ENCODE results near the gene HOXB1. TPM values are rescaled to one million over a fixed set of nuclear protein-coding genes. Genes with fewer than 3 reads are reported as not detected.
A peak's percentile ranks its signal among the peaks of the same experiment; 100 is the strongest.

Gene HOXB1
- total and polyA plus RNA-seq, 2 experiments from 2014 or later, result not detected

DNA sequence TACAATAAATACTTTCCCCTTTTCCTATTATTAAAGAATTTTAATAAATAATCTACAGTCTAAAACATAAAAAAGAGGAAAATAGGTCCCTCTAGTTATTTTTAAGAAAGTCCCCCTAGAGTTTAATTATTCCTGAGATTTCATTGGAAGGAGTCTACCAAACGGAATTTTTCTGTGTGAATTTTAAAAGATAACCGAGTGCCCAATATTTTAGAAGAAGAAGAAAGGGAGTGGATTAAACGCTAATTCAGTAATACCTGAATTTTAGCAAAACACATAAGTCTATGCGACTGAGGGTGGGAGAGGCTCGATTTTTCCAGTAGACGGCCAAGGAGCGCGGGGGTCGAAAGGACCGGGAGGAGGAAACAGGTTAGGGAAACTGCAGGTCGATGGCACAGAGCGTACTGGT lies 11.9 kb upstream of the HOXB1 start:
- Histone ChIP-seq H3K79me2 (replicated peaks; ENCODE audit: insufficient read depth) (no peaks in the 10 kb centered on the region), H3F3A (replicated peaks; ENCODE audit: low read depth) (peaks cover 28% of the 10 kb centered on the region), H2AFZ (peak overlapping the region; percentile 78; the same call in 1 of the 2 replicates), H3K4me1 (ENCODE audit: insufficient read depth) (peaks cover 70% of the 10 kb centered on the region), H3K4me3 (peak overlapping the region; percentile 47), H3K9me2 (ENCODE audit: insufficient read depth) (no peaks in the 10 kb centered on the region), H3K27me3 (ENCODE audit: insufficient read depth) (peaks cover 100% of the 10 kb centered on the region), H3K27ac (ENCODE audit: low read depth) (no peak overlapping the region), H3K36me3 (ENCODE audit: insufficient read depth) (no peaks in the 10 kb centered on the region; the same call in 1 of the 2 replicates), H3K4me2 (peak overlapping the region; percentile 94), H4K20me1 (replicated peaks; ENCODE audit: insufficient read depth) (peaks cover 15% of the 10 kb centered on the region)
- H3K4me3 Mint-ChIP-seq, result peak overlapping the region; percentile 57
- peaks cover 92% of the 10 kb centered on the region for H3K27me3 Mint-ChIP-seq (ENCODE audit: insufficient read depth, low read depth, poor library complexity)
- ATAC-seq (no peak), DNase-seq (ENCODE audit: low spot score) (no peak)
- H3K36me3 Mint-ChIP-seq (ENCODE audit: low read depth), result peaks cover 4% of the 10 kb centered on the region; the same call in 1 of the 3 replicates
- TF ChIP-seq EZH2 (IDR thresholded peaks at IDR 0.05; ENCODE audit: low read depth, unreplicated experiment) (peak; percentile 99), JUNB (IDR thresholded peaks at IDR 0.05; ENCODE audit: unreplicated experiment) (no peak)
- peaks cover 3% of the 10 kb centered on the region; the same call in 2 of the 3 replicates for H3K9me3 Mint-ChIP-seq
- no peak overlapping the region for H3K27ac Mint-ChIP-seq
- peaks cover 58% of the 10 kb centered on the region for H3K4me1 Mint-ChIP-seq

DNA sequence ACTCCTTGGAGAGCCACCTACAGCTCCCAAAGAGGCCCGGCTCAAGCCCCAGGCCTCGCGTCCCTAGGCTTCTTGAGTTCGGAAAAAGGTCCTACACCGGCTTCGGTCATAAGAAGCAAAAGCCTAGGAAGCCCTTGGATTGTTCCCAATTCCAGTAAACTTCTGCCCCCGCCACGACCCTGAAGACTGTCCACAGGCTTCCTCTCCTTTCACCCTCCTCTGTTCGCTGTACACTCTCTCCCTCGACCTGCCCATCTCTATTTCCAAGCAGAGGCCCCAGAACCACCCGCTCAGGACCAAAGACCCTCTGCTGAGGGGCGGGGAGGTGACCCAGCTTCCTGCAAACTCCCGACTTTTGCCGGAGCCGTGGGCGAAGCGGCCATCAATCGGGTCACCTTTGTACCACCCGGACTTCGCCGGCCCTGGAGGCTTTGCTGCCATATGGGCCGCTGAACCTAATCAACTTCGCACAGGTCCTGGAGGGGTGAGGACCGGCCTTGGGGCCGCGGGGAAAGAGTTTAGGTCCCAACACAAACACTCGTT lies 11.4 kb upstream of the HOXB1 start:
- Mint-ChIP-seq H3K4me1 (peaks cover 53% of the 10 kb centered on the region), H3K4me3 (peak overlapping the region; percentile 70), H3K9me3 (peaks cover 3% of the 10 kb centered on the region; the same call in 2 of the 3 replicates), H3K36me3 (ENCODE audit: low read depth) (peaks cover 4% of the 10 kb centered on the region; the same call in 1 of the 3 replicates), H3K27ac (no peak overlapping the region), H3K27me3 (ENCODE audit: insufficient read depth, low read depth, poor library complexity) (peaks cover 92% of the 10 kb centered on the region)
- Histone ChIP-seq H3K79me2 (replicated peaks; ENCODE audit: insufficient read depth) (no peaks in the 10 kb centered on the region), H3K27me3 (ENCODE audit: insufficient read depth) (peaks cover 100% of the 10 kb centered on the region), H3K4me3 (peak overlapping the region; percentile 73), H3K4me2 (peak overlapping the region; percentile 94), H2AFZ (peak overlapping the region; percentile 97), H3K4me1 (ENCODE audit: insufficient read depth) (peaks cover 69% of the 10 kb centered on the region), H3K9me2 (ENCODE audit: insufficient read depth) (no peaks in the 10 kb centered on the region), H3F3A (replicated peaks; ENCODE audit: low read depth) (peaks cover 27% of the 10 kb centered on the region), H3K36me3 (ENCODE audit: insufficient read depth) (no peaks in the 10 kb centered on the region; the same call in 1 of the 2 replicates), H3K27ac (ENCODE audit: low read depth) (no peak overlapping the region), H4K20me1 (replicated peaks; ENCODE audit: insufficient read depth) (peaks cover 12% of the 10 kb centered on the region)
- peak; percentile 78 for TF ChIP-seq EZH2phosphoT487 (IDR thresholded peaks at IDR 0.05; ENCODE audit: unreplicated experiment)
- no peak for TF ChIP-seq CREB1 (CRISPR knock-in tag; IDR thresholded peaks at IDR 0.05; ENCODE audit: low read depth)
- peak; percentile 90 for TF ChIP-seq EZH2 (IDR thresholded peaks at IDR 0.05; ENCODE audit: low read depth, unreplicated experiment)
- peak; percentile 35 for DNase-seq (ENCODE audit: low spot score)
- ATAC-seq, result no peak; the same call in 2 of the 3 replicates

DNA sequence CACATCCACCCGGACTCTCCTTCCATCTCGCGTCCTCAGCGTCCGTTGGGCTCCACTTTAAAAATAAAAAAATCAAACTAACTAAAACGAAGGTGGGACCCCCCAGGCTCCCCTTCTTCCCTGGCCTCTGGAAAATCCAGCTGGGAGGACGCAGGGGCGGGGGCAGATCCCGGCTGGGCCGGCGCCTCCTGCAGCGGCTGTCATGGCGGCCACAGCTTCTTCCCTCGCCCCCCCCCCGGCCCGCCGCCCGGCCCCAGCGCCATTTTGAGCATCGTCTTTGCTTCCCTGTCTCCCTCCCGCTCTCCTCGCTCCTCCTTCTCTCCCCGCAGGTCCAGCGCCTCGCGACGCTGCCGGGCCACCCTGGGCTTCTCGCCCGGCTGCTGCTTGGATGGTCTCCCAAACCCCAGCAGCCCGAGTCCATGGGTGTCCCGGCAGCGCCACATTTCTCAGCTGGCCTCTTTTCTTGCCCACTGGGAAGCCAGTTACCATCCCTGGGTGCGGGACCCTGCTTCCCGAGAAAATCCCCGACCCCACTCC lies 10.8 kb upstream of the HOXB1 start:
- Histone ChIP-seq H3K79me2 (replicated peaks; ENCODE audit: insufficient read depth) (no peaks in the 10 kb centered on the region), H3K4me3 (peak overlapping the region; percentile 73), H3K4me1 (ENCODE audit: insufficient read depth) (peaks cover 64% of the 10 kb centered on the region), H3F3A (replicated peaks; ENCODE audit: low read depth) (peaks cover 27% of the 10 kb centered on the region), H3K4me2 (peak overlapping the region; percentile 94), H3K9me2 (ENCODE audit: insufficient read depth) (no peaks in the 10 kb centered on the region), H3K36me3 (ENCODE audit: insufficient read depth) (no peaks in the 10 kb centered on the region; the same call in 1 of the 2 replicates), H4K20me1 (replicated peaks; ENCODE audit: insufficient read depth) (peaks cover 12% of the 10 kb centered on the region), H2AFZ (peak overlapping the region; percentile 97), H3K27me3 (ENCODE audit: insufficient read depth) (peaks cover 99% of the 10 kb centered on the region), H3K27ac (ENCODE audit: low read depth) (no peak overlapping the region)
- TF ChIP-seq EZH2 (IDR thresholded peaks at IDR 0.05; ENCODE audit: low read depth, unreplicated experiment) (peak; percentile 0), JUNB (IDR thresholded peaks at IDR 0.05; ENCODE audit: unreplicated experiment) (no peak), EZH2phosphoT487 (IDR thresholded peaks at IDR 0.05; ENCODE audit: unreplicated experiment) (no peak)
- TF ChIP-seq, protein P1, sequence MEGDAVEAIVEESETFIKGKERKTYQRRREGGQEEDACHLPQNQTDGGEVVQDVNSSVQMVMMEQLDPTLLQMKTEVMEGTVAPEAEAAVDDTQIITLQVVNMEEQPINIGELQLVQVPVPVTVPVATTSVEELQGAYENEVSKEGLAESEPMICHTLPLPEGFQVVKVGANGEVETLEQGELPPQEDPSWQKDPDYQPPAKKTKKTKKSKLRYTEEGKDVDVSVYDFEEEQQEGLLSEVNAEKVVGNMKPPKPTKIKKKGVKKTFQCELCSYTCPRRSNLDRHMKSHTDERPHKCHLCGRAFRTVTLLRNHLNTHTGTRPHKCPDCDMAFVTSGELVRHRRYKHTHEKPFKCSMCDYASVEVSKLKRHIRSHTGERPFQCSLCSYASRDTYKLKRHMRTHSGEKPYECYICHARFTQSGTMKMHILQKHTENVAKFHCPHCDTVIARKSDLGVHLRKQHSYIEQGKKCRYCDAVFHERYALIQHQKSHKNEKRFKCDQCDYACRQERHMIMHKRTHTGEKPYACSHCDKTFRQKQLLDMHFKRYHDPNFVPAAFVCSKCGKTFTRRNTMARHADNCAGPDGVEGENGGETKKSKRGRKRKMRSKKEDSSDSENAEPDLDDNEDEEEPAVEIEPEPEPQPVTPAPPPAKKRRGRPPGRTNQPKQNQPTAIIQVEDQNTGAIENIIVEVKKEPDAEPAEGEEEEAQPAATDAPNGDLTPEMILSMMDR (conservative IDR thresholded peaks at IDR 0.05; ENCODE audit: low read depth in 2 of 2), result no peak
- Mint-ChIP-seq H3K4me1 (peaks cover 49% of the 10 kb centered on the region), H3K36me3 (ENCODE audit: low read depth) (peaks cover 4% of the 10 kb centered on the region; the same call in 1 of the 3 replicates), H3K9me3 (peaks cover 3% of the 10 kb centered on the region; the same call in 2 of the 3 replicates), H3K27me3 (ENCODE audit: insufficient read depth, low read depth, poor library complexity) (peaks cover 88% of the 10 kb centered on the region), H3K27ac (no peak overlapping the region), H3K4me3 (peak overlapping the region; percentile 70)
- ATAC-seq (peak; percentile 6), DNase-seq (ENCODE audit: low spot score) (peak; percentile 59)

Data from GM23338 (cell line).